Effector memory CD8-positive, alpha-beta T cell (primary cell): Measurements from ENCODE around the gene ST6GALNAC3.
"Not testable (repeated sequence)": the region's sequence is repeated elsewhere in the genome, so short reads cannot be mapped to it uniquely, and the experiment has no call there.

Experiments
- ATAC-seq: fragments of 150-1000 bp; cut with Tn5 transposase; replicated peaks from 2 replicates; pipeline ENCODE4 v1.10.0; 2021; ENCODE audit warnings: mild to moderate bottlenecking, moderate library complexity
- DNase-seq, 3 experiments: peaks; one replicate each; pipeline ENCODE4 v3.0.0; 2021
- H3K27ac Mint-ChIP-seq, 2 donors: one replicate each; pipeline ENCODE4 v1.8.0; 2022; ENCODE audit warnings: mild to moderate bottlenecking in 2 of 2, mixed read lengths in 2 of 2, moderate library complexity in 2 of 2
- H3K27me3 Mint-ChIP-seq, 2 donors: one replicate each; pipeline ENCODE4 v1.8.0; 2022; ENCODE audit warnings: mixed read lengths in 2 of 2
- H3K36me3 Mint-ChIP-seq: one replicate; pipeline ENCODE4 v1.8.0; 2022; ENCODE audit warnings: mild to moderate bottlenecking, moderate library complexity, mixed read lengths; ENCODE audit not compliant: insufficient read depth
- H3K4me1 Mint-ChIP-seq, 2 donors: one replicate each; pipeline ENCODE4 v1.8.0; 2022; ENCODE audit warnings: low read depth in 2 of 2, mixed read lengths in 2 of 2
- H3K4me3 Mint-ChIP-seq, 2 donors: one replicate each; pipeline ENCODE4 v1.8.0; 2022; ENCODE audit warnings: mild to moderate bottlenecking in 2 of 2, mixed read lengths in 2 of 2, moderate library complexity in 2 of 2
- H3K9me3 Mint-ChIP-seq, 2 donors: one replicate each; pipeline ENCODE4 v1.8.0; 2022; ENCODE audit warnings: mixed read lengths in 2 of 2

ST6GALNAC3 gene

GRCh38 chr1:76240316-76240715 lies 165.8 kb downstream of the ST6GALNAC3 start:
- no peak overlapping the region for H3K4me3 Mint-ChIP-seq
- peaks cover 1 to 11% of the 10 kb centered on the region in 2 donors for H3K9me3 Mint-ChIP-seq
- no peak overlapping the region for H3K27ac Mint-ChIP-seq
- H3K27me3 Mint-ChIP-seq: no peaks in the 10 kb centered on the region
- H3K36me3 Mint-ChIP-seq: no peaks in the 10 kb centered on the region
- no peak for DNase-seq
- no peak for ATAC-seq
- H3K4me1 Mint-ChIP-seq: no peaks in the 10 kb centered on the region

- H3K9me3 Mint-ChIP-seq: peaks cover 4 to 11% of the 10 kb centered on the region in 2 donors
- not testable (repeated sequence) for ATAC-seq, H3K4me1 Mint-ChIP-seq, H3K36me3 Mint-ChIP-seq, DNase-seq, H3K27ac Mint-ChIP-seq, H3K4me3 Mint-ChIP-seq, H3K27me3 Mint-ChIP-seq
These were observed 168.0 kb downstream of the ST6GALNAC3 start for GRCh38 chr1:76242587-76242986.

GRCh38 chr1:76247261-76247852 lies 172.8 kb downstream of the ST6GALNAC3 start:
- H3K27me3 Mint-ChIP-seq: peaks cover 0 to 5% of the 10 kb centered on the region in 2 donors

GRCh38 chr1:76250271-76250670 lies 175.7 kb downstream of the ST6GALNAC3 start:
- no peak overlapping the region for H3K4me3 Mint-ChIP-seq
- H3K36me3 Mint-ChIP-seq: no peaks in the 10 kb centered on the region
- no peak overlapping the region for H3K27ac Mint-ChIP-seq
- peaks cover 0 to 3% of the 10 kb centered on the region in 2 donors for H3K9me3 Mint-ChIP-seq
- peaks cover 0 to 5% of the 10 kb centered on the region in 2 donors for H3K27me3 Mint-ChIP-seq
- ATAC-seq (no peak), DNase-seq (no peak)
- no peaks in the 10 kb centered on the region for H3K4me1 Mint-ChIP-seq

More at GRCh38 chr1:76247261-76247852, 172.8 kb downstream of the ST6GALNAC3 start:
- no peaks in the 10 kb centered on the region for H3K4me1 Mint-ChIP-seq
- no peak for ATAC-seq
- no peak overlapping the region for H3K4me3 Mint-ChIP-seq
- DNase-seq: no peak
- no peaks in the 10 kb centered on the region for H3K36me3 Mint-ChIP-seq
- no peak overlapping the region for H3K27ac Mint-ChIP-seq
- H3K9me3 Mint-ChIP-seq: peaks cover 4 to 11% of the 10 kb centered on the region in 2 donors

GRCh38 chr1:76252431-76252830 lies 177.9 kb downstream of the ST6GALNAC3 start:
- H3K9me3 Mint-ChIP-seq: no peaks in the 10 kb centered on the region
- H3K36me3 Mint-ChIP-seq: no peaks in the 10 kb centered on the region
- ATAC-seq (no peak), DNase-seq (no peak)
- peaks cover 0 to 5% of the 10 kb centered on the region in 2 donors for H3K27me3 Mint-ChIP-seq
- H3K27ac Mint-ChIP-seq: no peak overlapping the region
- no peak overlapping the region for H3K4me3 Mint-ChIP-seq
- no peaks in the 10 kb centered on the region for H3K4me1 Mint-ChIP-seq

- ATAC-seq (no peak), DNase-seq (no peak)
- H3K4me1 Mint-ChIP-seq: no peaks in the 10 kb centered on the region
- H3K9me3 Mint-ChIP-seq: no peaks in the 10 kb centered on the region
- no peak overlapping the region for H3K4me3 Mint-ChIP-seq
- H3K36me3 Mint-ChIP-seq: no peaks in the 10 kb centered on the region
- peaks cover 0 to 5% of the 10 kb centered on the region in 2 donors for H3K27me3 Mint-ChIP-seq
- H3K27ac Mint-ChIP-seq: no peak overlapping the region
These were observed 179.8 kb downstream of the ST6GALNAC3 start for GRCh38 chr1:76254104-76255030.

- H3K4me3 Mint-ChIP-seq: peak overlapping the region in 1 of 2 donors; percentile 11
- no peak for DNase-seq
- H3K9me3 Mint-ChIP-seq: no peaks in the 10 kb centered on the region
- no peaks in the 10 kb centered on the region for H3K36me3 Mint-ChIP-seq
- peaks cover 1 to 3% of the 10 kb centered on the region in 2 donors for H3K4me1 Mint-ChIP-seq
- no peak overlapping the region for H3K27ac Mint-ChIP-seq
- no peaks in the 10 kb centered on the region for H3K27me3 Mint-ChIP-seq
- no peak for ATAC-seq
These were observed 182.0 kb downstream of the ST6GALNAC3 start for GRCh38 chr1:76256289-76257223.

- DNase-seq (no peak), ATAC-seq (no peak)
- Mint-ChIP-seq H3K27me3 (no peaks in the 10 kb centered on the region), H3K27ac (no peak overlapping the region), H3K4me3 (no peak overlapping the region), H3K36me3 (no peaks in the 10 kb centered on the region), H3K9me3 (no peaks in the 10 kb centered on the region), H3K4me1 (peaks cover 1 to 3% of the 10 kb centered on the region in 2 donors)
These were observed 183.3 kb downstream of the ST6GALNAC3 start for GRCh38 chr1:76257823-76258222.

- H3K27me3 Mint-ChIP-seq: no peaks in the 10 kb centered on the region
- no peak overlapping the region for H3K4me3 Mint-ChIP-seq
- H3K9me3 Mint-ChIP-seq: peaks cover 0 to 2% of the 10 kb centered on the region in 2 donors
- peaks cover 1 to 3% of the 10 kb centered on the region in 2 donors for H3K4me1 Mint-ChIP-seq
- no peaks in the 10 kb centered on the region for H3K36me3 Mint-ChIP-seq
- no peak for ATAC-seq
- DNase-seq: no peak
- H3K27ac Mint-ChIP-seq: no peak overlapping the region
These were observed 184.7 kb downstream of the ST6GALNAC3 start for GRCh38 chr1:76259270-76259669.

- ATAC-seq: peak; percentile 12
- peaks cover 1 to 3% of the 10 kb centered on the region in 2 donors for H3K4me1 Mint-ChIP-seq
These were observed 185.7 kb downstream of the ST6GALNAC3 start for GRCh38 chr1:76260279-76260678.

GRCh38 chr1:76262601-76263000 lies 188.1 kb downstream of the ST6GALNAC3 start:
- Mint-ChIP-seq H3K4me3 (no peak overlapping the region), H3K36me3 (no peaks in the 10 kb centered on the region), H3K4me1 (peaks cover 1 to 9% of the 10 kb centered on the region in 2 donors), H3K27me3 (no peaks in the 10 kb centered on the region), H3K27ac (no peak overlapping the region), H3K9me3 (peaks cover 0 to 2% of the 10 kb centered on the region in 2 donors)
- DNase-seq: no peak
- no peak for ATAC-seq

More at GRCh38 chr1:76260279-76260678, 185.7 kb downstream of the ST6GALNAC3 start:
- Mint-ChIP-seq H3K27ac (no peak overlapping the region), H3K9me3 (peaks cover 0 to 2% of the 10 kb centered on the region in 2 donors), H3K4me3 (no peak overlapping the region), H3K36me3 (no peaks in the 10 kb centered on the region), H3K27me3 (no peaks in the 10 kb centered on the region)
- DNase-seq: no peak

GRCh38 chr1:76264642-76265041 lies 190.1 kb downstream of the ST6GALNAC3 start:
- Mint-ChIP-seq H3K36me3 (no peaks in the 10 kb centered on the region), H3K9me3 (peaks cover 0 to 2% of the 10 kb centered on the region in 2 donors), H3K4me1 (peaks cover 5 to 25% of the 10 kb centered on the region in 2 donors), H3K27ac (no peak overlapping the region), H3K4me3 (no peak overlapping the region), H3K27me3 (no peaks in the 10 kb centered on the region)
- DNase-seq (no peak), ATAC-seq (no peak)

- H3K4me3 Mint-ChIP-seq: no peak overlapping the region
- H3K36me3 Mint-ChIP-seq: no peaks in the 10 kb centered on the region
- H3K27ac Mint-ChIP-seq: no peak overlapping the region
- no peak for DNase-seq
- H3K4me1 Mint-ChIP-seq: peaks cover 5 to 22% of the 10 kb centered on the region in 2 donors
- H3K27me3 Mint-ChIP-seq: no peaks in the 10 kb centered on the region
- no peak for ATAC-seq
- peaks cover 0 to 2% of the 10 kb centered on the region in 2 donors for H3K9me3 Mint-ChIP-seq
These were observed 192.2 kb downstream of the ST6GALNAC3 start for GRCh38 chr1:76266762-76267161.
